ENCODE measurements around the gene CDH20. TPM values are rescaled to one million over a fixed set of nuclear protein-coding genes. Genes with fewer than 3 reads are reported as not detected.

CDH20 gene
- total and polyA plus RNA-seq, 12 donors: 0.07 to 0.39 (median 0.08) TPM; not detected in 8

DNA sequence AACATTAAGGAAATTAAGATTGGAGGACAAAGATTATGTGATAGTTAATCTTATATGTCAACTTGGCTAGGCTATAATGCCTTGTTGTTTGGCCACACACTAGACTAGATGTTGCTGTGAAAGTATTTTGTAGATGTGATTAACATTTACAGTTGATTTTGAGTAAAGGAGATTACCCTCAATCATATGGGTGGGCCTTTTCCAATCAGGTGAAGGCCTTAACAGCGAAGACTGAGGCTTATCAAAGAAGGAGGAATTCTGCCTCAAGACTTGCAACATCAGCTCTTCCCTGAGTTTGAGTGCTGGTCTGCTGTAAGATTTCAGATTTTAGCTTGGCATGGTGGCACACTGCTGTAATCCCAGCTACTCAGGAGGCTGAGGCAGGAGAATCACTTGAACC, 250.3 kb downstream of the CDH20 start:
- H3K4me1 ChIP-seq: peaks cover 0 to 62% (median 30%) of the 10 kb centered on the region in 9 donors
- WGBS, 2 donors: 100% methylated on average over 1 of the region's 1 CpG
- peak overlapping the region in 1 of 10 donors; percentile 73 for H3K27ac ChIP-seq
- no peaks in the 10 kb centered on the region for H3K9me3 ChIP-seq
- H3K36me3 ChIP-seq: no peaks in the 10 kb centered on the region
- intact Hi-C loops (cut with DNase I): loop anchor here in 7 of 10 donors (2.0 to 10.0 kb wide), 12 partner anchors 21 to 551 kb away; partner anchors contain the start of gene RNF152 (in 3 of the 7)
- ATAC-seq: no peak
- H3K4me3 ChIP-seq: no peak overlapping the region
- DNase-seq: no peak
- no peak for TF ChIP-seq CTCF (IDR thresholded peaks at IDR 0.05)
- peaks cover 0 to 6% (median 0%) of the 10 kb centered on the region in 7 donors for H3K27me3 ChIP-seq

DNA sequence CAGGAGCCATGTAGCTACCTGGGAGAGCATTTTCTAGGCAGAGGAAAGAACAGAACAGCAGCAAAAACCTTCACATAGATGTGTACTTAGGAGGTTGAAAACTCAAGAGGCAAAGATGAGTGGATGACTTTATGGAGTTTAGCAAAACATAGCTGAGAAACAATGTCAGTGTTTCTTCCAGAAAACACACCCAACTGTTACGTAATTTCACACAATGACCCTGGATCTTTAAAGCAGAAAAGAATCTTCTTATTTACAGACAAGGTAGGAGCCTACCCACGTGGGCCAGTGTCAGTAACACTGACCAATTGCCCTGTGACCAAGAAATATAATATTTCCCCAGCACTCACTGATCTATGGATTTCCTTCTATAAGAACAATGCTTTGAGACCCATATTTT, 254.6 kb downstream of the CDH20 start:
- Histone ChIP-seq H3K27me3 (no peaks in the 10 kb centered on the region), H3K4me1 (peaks cover 0 to 50% (median 24%) of the 10 kb centered on the region in 9 donors), H3K9me3 (no peaks in the 10 kb centered on the region), H3K36me3 (no peaks in the 10 kb centered on the region), H3K27ac (peak overlapping the region in 2 of 10 donors; percentile 8 to 57), H3K4me3 (no peak overlapping the region)
- ATAC-seq (no peak), DNase-seq (no peak)
- 69 to 75% methylated on average over 2 of the region's 2 CpGs for WGBS, 2 donors
- no peak for TF ChIP-seq CTCF (IDR thresholded peaks at IDR 0.05)
- intact Hi-C loops (cut with DNase I): loop anchor here in 3 of 10 donors (10.0 kb wide), 3 partner anchors 147 to 547 kb away; no protein-coding TSS in a partner anchor

DNA sequence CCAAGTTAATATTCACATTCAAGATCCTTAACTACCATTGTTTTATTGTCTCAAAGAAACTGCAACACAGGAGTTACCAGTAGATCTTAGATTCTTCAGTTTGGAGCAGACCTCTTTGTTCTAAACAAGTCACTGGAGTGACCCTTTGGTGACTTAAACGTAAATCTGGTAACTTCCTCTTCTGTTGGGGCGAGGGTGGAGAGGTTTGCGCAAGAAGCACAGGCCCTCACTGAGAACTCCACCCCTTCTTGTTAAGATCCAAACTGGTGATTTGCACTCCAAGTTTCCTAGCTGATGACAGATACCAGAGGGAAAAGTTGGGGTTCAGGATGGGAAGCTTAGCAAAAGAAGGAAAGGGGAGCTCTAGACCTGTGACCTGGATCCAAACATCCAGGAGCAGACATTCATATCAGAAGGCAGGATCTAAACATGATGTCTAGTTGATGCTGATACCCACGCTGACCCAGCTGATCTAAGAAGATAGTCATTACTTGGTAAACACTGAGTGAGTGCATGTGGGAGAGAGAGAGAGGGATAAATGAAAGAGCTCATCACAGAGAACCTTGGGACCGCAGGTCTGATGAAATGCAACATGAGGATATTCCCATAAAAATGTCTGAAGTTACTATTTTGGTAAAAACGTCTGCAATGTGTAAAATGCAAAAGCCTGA, 256.0 kb downstream of the CDH20 start:
- peaks cover 0 to 47% (median 24%) of the 10 kb centered on the region in 9 donors for H3K4me1 ChIP-seq
- no peaks in the 10 kb centered on the region for H3K36me3 ChIP-seq
- 74 to 86% methylated on average over 6 of the region's 6 CpGs for WGBS, 2 donors
- no peak for TF ChIP-seq CTCF (IDR thresholded peaks at IDR 0.05)
- H3K9me3 ChIP-seq: no peaks in the 10 kb centered on the region
- ATAC-seq: peak in 3 of 8 donors; percentile 16 to 46 (median 30)
- peak overlapping the region in 3 of 10 donors; percentile 16 to 57 (median 27) for H3K27ac ChIP-seq
- H3K27me3 ChIP-seq: no peaks in the 10 kb centered on the region
- no peak overlapping the region for H3K4me3 ChIP-seq
- intact Hi-C loops (cut with DNase I): loop anchor here in 3 of 10 donors (10.0 kb wide), 3 partner anchors 146 to 546 kb away; no protein-coding TSS in a partner anchor
- DNase-seq: no peak

GRCh38 chr18:61589724-61590065, 256.5 kb downstream of the CDH20 start:
- H3K9me3 ChIP-seq: no peaks in the 10 kb centered on the region
- no peak overlapping the region for H3K27ac ChIP-seq
- peak in 5 of 8 donors; percentile 26 to 54 (median 35) for ATAC-seq
- peak in 1 of 2 donors; percentile 9 for DNase-seq
- no peaks in the 10 kb centered on the region for H3K36me3 ChIP-seq
- H3K4me3 ChIP-seq: no peak overlapping the region
- 48 to 56% methylated on average over 4 of the region's 4 CpGs for WGBS, 2 donors
- no peak for TF ChIP-seq CTCF (IDR thresholded peaks at IDR 0.05)
- peaks cover 0 to 44% (median 24%) of the 10 kb centered on the region in 9 donors for H3K4me1 ChIP-seq
- intact Hi-C loops (cut with DNase I): loop anchor here in 3 of 10 donors (10.0 kb wide), 3 partner anchors 145 to 545 kb away; no protein-coding TSS in a partner anchor
- H3K27me3 ChIP-seq: no peaks in the 10 kb centered on the region
